Measurements from ENCODE around the gene HECTD1.
"Not testable (repeated sequence)": the region's sequence is repeated elsewhere in the genome, so short reads cannot be mapped to it uniquely, and the experiment has no call there.

DNA sequence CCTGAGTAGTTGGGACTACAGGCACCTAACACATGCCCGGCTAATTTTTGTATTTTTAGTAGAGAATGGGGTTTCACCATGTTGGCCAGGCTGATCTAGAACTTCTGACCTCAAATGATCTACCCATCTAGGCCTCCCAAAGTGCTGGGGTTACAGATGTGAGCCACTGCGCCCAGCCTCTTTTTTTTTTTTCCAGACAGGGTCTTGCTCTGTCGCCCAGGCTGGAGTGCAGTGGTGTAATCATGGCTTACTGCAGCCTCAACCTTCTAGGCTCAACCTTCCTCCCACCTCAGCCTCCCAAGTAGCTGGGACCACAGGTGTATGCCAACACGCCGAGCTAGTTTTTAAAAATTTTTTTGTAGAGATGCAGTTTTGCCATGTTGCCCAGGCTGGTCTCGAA, 25.6 kb downstream of the HECTD1 start:
- TF ChIP-seq, protein P1, sequence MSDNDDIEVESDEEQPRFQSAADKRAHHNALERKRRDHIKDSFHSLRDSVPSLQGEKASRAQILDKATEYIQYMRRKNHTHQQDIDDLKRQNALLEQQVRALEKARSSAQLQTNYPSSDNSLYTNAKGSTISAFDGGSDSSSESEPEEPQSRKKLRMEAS (IDR thresholded peaks at IDR 0.05) = not testable (repeated sequence)
- TF ChIP-seq, protein P2, sequence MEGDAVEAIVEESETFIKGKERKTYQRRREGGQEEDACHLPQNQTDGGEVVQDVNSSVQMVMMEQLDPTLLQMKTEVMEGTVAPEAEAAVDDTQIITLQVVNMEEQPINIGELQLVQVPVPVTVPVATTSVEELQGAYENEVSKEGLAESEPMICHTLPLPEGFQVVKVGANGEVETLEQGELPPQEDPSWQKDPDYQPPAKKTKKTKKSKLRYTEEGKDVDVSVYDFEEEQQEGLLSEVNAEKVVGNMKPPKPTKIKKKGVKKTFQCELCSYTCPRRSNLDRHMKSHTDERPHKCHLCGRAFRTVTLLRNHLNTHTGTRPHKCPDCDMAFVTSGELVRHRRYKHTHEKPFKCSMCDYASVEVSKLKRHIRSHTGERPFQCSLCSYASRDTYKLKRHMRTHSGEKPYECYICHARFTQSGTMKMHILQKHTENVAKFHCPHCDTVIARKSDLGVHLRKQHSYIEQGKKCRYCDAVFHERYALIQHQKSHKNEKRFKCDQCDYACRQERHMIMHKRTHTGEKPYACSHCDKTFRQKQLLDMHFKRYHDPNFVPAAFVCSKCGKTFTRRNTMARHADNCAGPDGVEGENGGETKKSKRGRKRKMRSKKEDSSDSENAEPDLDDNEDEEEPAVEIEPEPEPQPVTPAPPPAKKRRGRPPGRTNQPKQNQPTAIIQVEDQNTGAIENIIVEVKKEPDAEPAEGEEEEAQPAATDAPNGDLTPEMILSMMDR (IDR thresholded peaks at IDR 0.05) = not testable (repeated sequence)
- not testable (repeated sequence) for TF ChIP-seq POLR2A (IDR thresholded peaks at IDR 0.05; ENCODE audit: low read length); MYC (IDR thresholded peaks at IDR 0.05; ENCODE audit: borderline replicate concordance, low read length); RCOR1 (IDR thresholded peaks at IDR 0.05; ENCODE audit: low read depth, low read length)
- TF ChIP-seq, protein P3, sequence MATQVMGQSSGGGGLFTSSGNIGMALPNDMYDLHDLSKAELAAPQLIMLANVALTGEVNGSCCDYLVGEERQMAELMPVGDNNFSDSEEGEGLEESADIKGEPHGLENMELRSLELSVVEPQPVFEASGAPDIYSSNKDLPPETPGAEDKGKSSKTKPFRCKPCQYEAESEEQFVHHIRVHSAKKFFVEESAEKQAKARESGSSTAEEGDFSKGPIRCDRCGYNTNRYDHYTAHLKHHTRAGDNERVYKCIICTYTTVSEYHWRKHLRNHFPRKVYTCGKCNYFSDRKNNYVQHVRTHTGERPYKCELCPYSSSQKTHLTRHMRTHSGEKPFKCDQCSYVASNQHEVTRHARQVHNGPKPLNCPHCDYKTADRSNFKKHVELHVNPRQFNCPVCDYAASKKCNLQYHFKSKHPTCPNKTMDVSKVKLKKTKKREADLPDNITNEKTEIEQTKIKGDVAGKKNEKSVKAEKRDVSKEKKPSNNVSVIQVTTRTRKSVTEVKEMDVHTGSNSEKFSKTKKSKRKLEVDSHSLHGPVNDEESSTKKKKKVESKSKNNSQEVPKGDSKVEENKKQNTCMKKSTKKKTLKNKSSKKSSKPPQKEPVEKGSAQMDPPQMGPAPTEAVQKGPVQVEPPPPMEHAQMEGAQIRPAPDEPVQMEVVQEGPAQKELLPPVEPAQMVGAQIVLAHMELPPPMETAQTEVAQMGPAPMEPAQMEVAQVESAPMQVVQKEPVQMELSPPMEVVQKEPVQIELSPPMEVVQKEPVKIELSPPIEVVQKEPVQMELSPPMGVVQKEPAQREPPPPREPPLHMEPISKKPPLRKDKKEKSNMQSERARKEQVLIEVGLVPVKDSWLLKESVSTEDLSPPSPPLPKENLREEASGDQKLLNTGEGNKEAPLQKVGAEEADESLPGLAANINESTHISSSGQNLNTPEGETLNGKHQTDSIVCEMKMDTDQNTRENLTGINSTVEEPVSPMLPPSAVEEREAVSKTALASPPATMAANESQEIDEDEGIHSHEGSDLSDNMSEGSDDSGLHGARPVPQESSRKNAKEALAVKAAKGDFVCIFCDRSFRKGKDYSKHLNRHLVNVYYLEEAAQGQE (IDR thresholded peaks at IDR 0.05) = not testable (repeated sequence)
- TF ChIP-seq, protein P4, sequence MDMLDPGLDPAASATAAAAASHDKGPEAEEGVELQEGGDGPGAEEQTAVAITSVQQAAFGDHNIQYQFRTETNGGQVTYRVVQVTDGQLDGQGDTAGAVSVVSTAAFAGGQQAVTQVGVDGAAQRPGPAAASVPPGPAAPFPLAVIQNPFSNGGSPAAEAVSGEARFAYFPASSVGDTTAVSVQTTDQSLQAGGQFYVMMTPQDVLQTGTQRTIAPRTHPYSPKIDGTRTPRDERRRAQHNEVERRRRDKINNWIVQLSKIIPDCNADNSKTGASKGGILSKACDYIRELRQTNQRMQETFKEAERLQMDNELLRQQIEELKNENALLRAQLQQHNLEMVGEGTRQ (IDR thresholded peaks at IDR 0.05) = not testable (repeated sequence)
